ENCODE results near the gene PLD1. TPM values are rescaled to one million over a fixed set of nuclear protein-coding genes. Genes with fewer than 3 reads are reported as not detected.

PLD1 gene
- total RNA-seq, 1 donor from 2014 or later: not detected

GRCh38 chr3:171663805-171664204, 146.5 kb downstream of the PLD1 start:
- intact Hi-C loops (cut with micrococcal nuclease): no loop called here
- POLR2A ChIA-PET: no interaction called here
- DNase-seq (no peak), ATAC-seq (ENCODE audit: low read depth) (no peak)
- CTCF ChIA-PET: no interaction called here
- Mint-ChIP-seq H3K27ac (no peak overlapping the region), H3K27me3 (no peaks in the 10 kb centered on the region), H3K36me3 (ENCODE audit: low read depth) (no peaks in the 10 kb centered on the region), H3K4me1 (no peaks in the 10 kb centered on the region), H3K9me3 (no peaks in the 10 kb centered on the region), H3K4me3 (no peak overlapping the region)
- no peak for TF ChIP-seq CTCF (IDR thresholded peaks at IDR 0.05)

GRCh38 chr3:171661484-171661883, 148.8 kb downstream of the PLD1 start:
- POLR2A ChIA-PET: no interaction called here
- TF ChIP-seq CTCF (IDR thresholded peaks at IDR 0.05): no peak
- Mint-ChIP-seq H3K4me3 (no peak overlapping the region), H3K9me3 (no peaks in the 10 kb centered on the region), H3K4me1 (no peaks in the 10 kb centered on the region), H3K27me3 (peaks cover 1% of the 10 kb centered on the region), H3K27ac (no peak overlapping the region), H3K36me3 (ENCODE audit: low read depth) (no peaks in the 10 kb centered on the region)
- DNase-seq: no peak
- intact Hi-C loops (cut with micrococcal nuclease): no loop called here
- ATAC-seq (ENCODE audit: low read depth): no peak
- CTCF ChIA-PET: no interaction called here

GRCh38 chr3:171660188-171660587, 150.1 kb downstream of the PLD1 start:
- Mint-ChIP-seq H3K4me3 (no peak overlapping the region), H3K27ac (no peak overlapping the region), H3K27me3 (peaks cover 1% of the 10 kb centered on the region), H3K36me3 (ENCODE audit: low read depth) (no peaks in the 10 kb centered on the region), H3K9me3 (no peaks in the 10 kb centered on the region), H3K4me1 (no peaks in the 10 kb centered on the region)
- CTCF ChIA-PET: no interaction called here
- TF ChIP-seq CTCF (IDR thresholded peaks at IDR 0.05): no peak
- ATAC-seq (ENCODE audit: low read depth) (no peak), DNase-seq (no peak)
- POLR2A ChIA-PET: no interaction called here
- intact Hi-C loops (cut with micrococcal nuclease): no loop called here

- Mint-ChIP-seq H3K27me3 (peaks cover 1% of the 10 kb centered on the region), H3K27ac (no peak overlapping the region), H3K9me3 (no peaks in the 10 kb centered on the region), H3K36me3 (ENCODE audit: low read depth) (no peaks in the 10 kb centered on the region), H3K4me1 (no peaks in the 10 kb centered on the region), H3K4me3 (no peak overlapping the region)
- CTCF ChIA-PET: no interaction called here
- no peak for DNase-seq
- no peak for TF ChIP-seq CTCF (IDR thresholded peaks at IDR 0.05)
- POLR2A ChIA-PET: no interaction called here
- intact Hi-C loops (cut with micrococcal nuclease): no loop called here
- ATAC-seq (ENCODE audit: low read depth): no peak
Observed at GRCh38 chr3:171658841-171659240, 151.4 kb downstream of the PLD1 start.

- H3K27ac Mint-ChIP-seq: no peak overlapping the region
- no peak overlapping the region for H3K4me3 Mint-ChIP-seq
- ATAC-seq (ENCODE audit: low read depth) (no peak), DNase-seq (no peak)
- no peaks in the 10 kb centered on the region for H3K4me1 Mint-ChIP-seq
- CTCF ChIA-PET: no interaction called here
- H3K27me3 Mint-ChIP-seq: peaks cover 1% of the 10 kb centered on the region
- H3K36me3 Mint-ChIP-seq (ENCODE audit: low read depth): no peaks in the 10 kb centered on the region
- POLR2A ChIA-PET: no interaction called here
- intact Hi-C loops (cut with micrococcal nuclease): no loop called here
- no peaks in the 10 kb centered on the region for H3K9me3 Mint-ChIP-seq
- TF ChIP-seq CTCF (IDR thresholded peaks at IDR 0.05): no peak
Observed at GRCh38 chr3:171654809-171655208, 155.5 kb downstream of the PLD1 start.

Data from activated B cell treated with CpG ODN at 0.5 μM for 24 hours (primary cell).